Loucy (cell line): ENCODE results near the gene EXOSC1.

Source experiments
- H2AFZ ChIP-seq: fragments of 200-600 bp; sonication (generic); 2 replicates; pipeline ENCODE4 v1.6.0; 2016; ENCODE audit warnings: antibody characterized with exemption, mild to moderate bottlenecking, low read length, moderate library complexity
- H3F3A ChIP-seq: fragments of 200-600 bp; 2 replicates; pipeline ENCODE4 v1.6.0; 2016; ENCODE audit warnings: antibody characterized with exemption, low read depth, mild to moderate bottlenecking
- H3K27me3 ChIP-seq: fragments of 200-600 bp; sonication (generic); 2 replicates; pipeline ENCODE4 v1.6.1; 2014; ENCODE audit warnings: low read length, mild to moderate bottlenecking; ENCODE audit not compliant: insufficient read depth, poor library complexity, severe bottlenecking
- H3K36me3 ChIP-seq: fragments of 200-600 bp; sonication (generic); 2 replicates; pipeline ENCODE4 v1.6.1; 2016; ENCODE audit warnings: low read length; ENCODE audit not compliant: insufficient read depth
- H3K4me1 ChIP-seq: fragments of 200-600 bp; sonication (generic); 2 replicates; pipeline ENCODE4 v1.5.1; 2014; ENCODE audit warnings: low read length, mild to moderate bottlenecking; ENCODE audit not compliant: insufficient read depth, poor library complexity, severe bottlenecking
- H3K4me2 ChIP-seq: fragments of 200-600 bp; sonication (generic); 2 replicates; pipeline ENCODE4 v1.6.0; 2014; ENCODE audit warnings: antibody characterized with exemption, low read length, low read depth, mild to moderate bottlenecking; ENCODE audit not compliant: poor library complexity, severe bottlenecking
- H3K4me3 ChIP-seq: fragments of 200-600 bp; sonication (generic); 2 replicates; pipeline ENCODE4 v1.5.1; 2014; ENCODE audit warnings: low read length, mild to moderate bottlenecking, mixed read lengths; ENCODE audit not compliant: poor library complexity, severe bottlenecking
- H3K79me2 ChIP-seq: fragments of 200-600 bp; sonication (generic); 2 replicates; pipeline ENCODE4 v1.6.1; 2014; ENCODE audit warnings: low read length; ENCODE audit not compliant: insufficient read depth
- H3K9ac ChIP-seq: fragments of 200-600 bp; sonication (generic); 2 replicates; pipeline ENCODE4 v1.6.0; 2014; ENCODE audit warnings: mild to moderate bottlenecking, low read depth, low read length, moderate library complexity; ENCODE audit not compliant: poor library complexity, severe bottlenecking
- H3K9me2 ChIP-seq: fragments of 200-600 bp; sonication (generic); replicated peaks from 2 replicates; pipeline ENCODE4 v1.6.1; 2016; ENCODE audit warnings: low read depth, low read length, mixed read lengths
- H3K9me3 ChIP-seq: fragments of 200-600 bp; sonication (generic); 2 replicates; pipeline ENCODE4 v1.6.1; 2014; ENCODE audit warnings: mild to moderate bottlenecking, antibody characterized with exemption, low read length, low read depth; ENCODE audit not compliant: insufficient read depth
- H4K20me1 ChIP-seq: fragments of 200-600 bp; sonication (generic); 2 replicates; pipeline ENCODE4 v1.6.0; 2014; ENCODE audit warnings: antibody characterized with exemption, low read length, mild to moderate bottlenecking; ENCODE audit not compliant: insufficient read depth, poor library complexity, severe bottlenecking
- EZH2phosphoT487 ChIP-seq: fragments of 200-600 bp; IDR thresholded peaks from 2 replicates; pipeline ENCODE4 v1.6.1; 2018; ENCODE audit warnings: antibody characterized with exemption, mild to moderate bottlenecking, moderate library complexity, borderline replicate concordance
- TF ChIP-seq, protein P1 (sequence below): fragments of 200-600 bp; sonication (generic); conservative IDR thresholded peaks from 2 replicates; pipeline ENCODE4 v1.5.1; 2014; ENCODE audit warnings: mild to moderate bottlenecking, antibody characterized with exemption, low read length

Gene EXOSC1

GRCh38 chr10:97464226-97464625 lies 18.4 kb upstream of the EXOSC1 start:
- Histone ChIP-seq H3K4me3 (no peak overlapping the region), H3K4me1 (no peaks in the 10 kb centered on the region), H3K9me3 (no peaks in the 10 kb centered on the region), H3K79me2 (no peaks in the 10 kb centered on the region), H3K36me3 (peaks cover 84% of the 10 kb centered on the region), H2AFZ (no peak overlapping the region), H4K20me1 (no peaks in the 10 kb centered on the region), H3K4me2 (no peak overlapping the region), H3F3A (no peaks in the 10 kb centered on the region), H3K9me2 (no peaks in the 10 kb centered on the region), H3K9ac (no peak overlapping the region), H3K27me3 (no peaks in the 10 kb centered on the region)
- TF ChIP-seq EZH2phosphoT487 = no peak
- TF ChIP-seq, protein P1, sequence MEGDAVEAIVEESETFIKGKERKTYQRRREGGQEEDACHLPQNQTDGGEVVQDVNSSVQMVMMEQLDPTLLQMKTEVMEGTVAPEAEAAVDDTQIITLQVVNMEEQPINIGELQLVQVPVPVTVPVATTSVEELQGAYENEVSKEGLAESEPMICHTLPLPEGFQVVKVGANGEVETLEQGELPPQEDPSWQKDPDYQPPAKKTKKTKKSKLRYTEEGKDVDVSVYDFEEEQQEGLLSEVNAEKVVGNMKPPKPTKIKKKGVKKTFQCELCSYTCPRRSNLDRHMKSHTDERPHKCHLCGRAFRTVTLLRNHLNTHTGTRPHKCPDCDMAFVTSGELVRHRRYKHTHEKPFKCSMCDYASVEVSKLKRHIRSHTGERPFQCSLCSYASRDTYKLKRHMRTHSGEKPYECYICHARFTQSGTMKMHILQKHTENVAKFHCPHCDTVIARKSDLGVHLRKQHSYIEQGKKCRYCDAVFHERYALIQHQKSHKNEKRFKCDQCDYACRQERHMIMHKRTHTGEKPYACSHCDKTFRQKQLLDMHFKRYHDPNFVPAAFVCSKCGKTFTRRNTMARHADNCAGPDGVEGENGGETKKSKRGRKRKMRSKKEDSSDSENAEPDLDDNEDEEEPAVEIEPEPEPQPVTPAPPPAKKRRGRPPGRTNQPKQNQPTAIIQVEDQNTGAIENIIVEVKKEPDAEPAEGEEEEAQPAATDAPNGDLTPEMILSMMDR = no peak

DNA sequence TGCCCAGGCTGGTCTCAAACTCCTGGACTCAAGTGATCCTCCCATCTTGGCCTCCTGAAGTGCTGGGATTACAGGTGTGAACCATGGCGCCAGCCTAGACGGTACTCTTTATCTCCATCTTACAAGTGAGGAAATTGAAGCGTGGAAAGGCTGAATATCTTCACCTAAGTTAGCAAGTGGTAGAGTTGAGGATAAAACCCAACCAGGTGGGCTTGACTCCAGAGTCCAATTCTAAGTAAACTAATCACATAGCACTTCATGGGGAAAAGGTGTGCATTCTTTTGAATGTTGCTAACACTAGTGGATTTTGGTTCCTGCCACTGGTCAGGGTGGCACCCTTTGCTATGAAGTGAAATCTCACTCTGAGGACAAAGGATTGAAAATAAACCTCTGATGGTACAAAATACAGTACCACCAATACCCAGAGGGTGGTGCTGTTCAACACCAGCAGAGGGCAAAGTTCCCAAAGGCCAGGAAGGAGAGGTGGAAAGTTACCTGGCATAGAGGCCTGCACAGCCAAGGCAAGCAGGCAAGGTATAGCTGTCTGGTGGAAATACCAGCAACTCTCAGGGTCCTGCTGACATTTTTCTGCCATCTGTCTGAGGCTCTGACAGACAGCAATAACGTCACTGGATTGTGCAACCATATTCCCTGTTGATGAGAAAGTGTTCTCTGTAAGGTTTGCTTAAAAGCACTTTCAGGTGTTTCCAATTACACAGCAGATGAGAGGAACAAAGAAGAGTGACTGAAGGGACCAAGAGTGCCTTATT lies 17.7 kb upstream of the EXOSC1 start:
- H2AFZ ChIP-seq = no peak overlapping the region
- no peaks in the 10 kb centered on the region for H3K9me3 ChIP-seq
- H3K79me2 ChIP-seq = no peaks in the 10 kb centered on the region
- no peaks in the 10 kb centered on the region for H3K9me2 ChIP-seq
- no peak overlapping the region for H3K9ac ChIP-seq
- H3K4me1 ChIP-seq = no peaks in the 10 kb centered on the region
- H3K36me3 ChIP-seq = peaks cover 85% of the 10 kb centered on the region; the same call in 1 of the 2 replicates
- no peak overlapping the region for H3K4me2 ChIP-seq
- H3K27me3 ChIP-seq = no peaks in the 10 kb centered on the region
- H4K20me1 ChIP-seq = no peaks in the 10 kb centered on the region
- no peaks in the 10 kb centered on the region for H3F3A ChIP-seq
- TF ChIP-seq, protein P1 = peak; percentile 95
- TF ChIP-seq EZH2phosphoT487 = no peak
- no peak overlapping the region for H3K4me3 ChIP-seq

DNA sequence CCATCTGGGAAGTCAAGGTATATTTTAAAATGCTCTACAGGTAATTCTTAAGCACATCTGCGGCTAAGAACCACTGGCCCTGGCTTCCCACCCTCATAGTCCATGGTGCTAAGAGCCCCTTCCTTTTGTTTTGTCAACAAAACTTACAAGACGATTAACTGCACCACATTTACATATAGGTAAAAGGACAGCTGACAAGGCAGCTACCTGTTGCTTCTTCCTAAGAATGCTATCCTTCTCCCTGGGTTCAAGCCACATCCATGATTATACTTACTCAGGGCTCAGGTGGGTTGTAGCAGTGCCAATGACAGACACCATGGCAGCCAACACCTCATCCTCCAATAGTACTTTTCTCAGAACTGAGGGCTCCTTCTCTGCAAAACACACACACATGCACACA lies 16.5 kb upstream of the EXOSC1 start:
- TF ChIP-seq, protein P1 = no peak
- no peak for TF ChIP-seq EZH2phosphoT487
- H3K9ac ChIP-seq = no peak overlapping the region
- H3K9me2 ChIP-seq = no peaks in the 10 kb centered on the region
- no peaks in the 10 kb centered on the region for H3F3A ChIP-seq
- peaks cover 82% of the 10 kb centered on the region; the same call in 1 of the 2 replicates for H3K36me3 ChIP-seq
- no peak overlapping the region for H2AFZ ChIP-seq
- no peak overlapping the region for H3K4me2 ChIP-seq
- no peaks in the 10 kb centered on the region for H3K27me3 ChIP-seq
- H4K20me1 ChIP-seq = no peaks in the 10 kb centered on the region
- no peaks in the 10 kb centered on the region for H3K4me1 ChIP-seq
- H3K79me2 ChIP-seq = no peaks in the 10 kb centered on the region
- no peaks in the 10 kb centered on the region for H3K9me3 ChIP-seq
- H3K4me3 ChIP-seq = no peak overlapping the region
